GM19468 (cell line): ENCODE results near the gene CDH19.

Experiments
- ATAC-seq: cut with Tn5 transposase; IDR thresholded peaks from one replicate; pipeline ENCODE4 v1.9.1; 2021; ENCODE audit warnings: mild to moderate bottlenecking, moderate library complexity, moderate number of reproducible peaks; ENCODE audit not compliant: unreplicated experiment; ENCODE audit errors: extremely low read depth

The CDH19 gene

GRCh38 chr18:66571845-66572244 is 32.0 kb downstream of the CDH19 start:
- no peak for ATAC-seq

GRCh38 chr18:66566616-66567015 is 37.3 kb downstream of the CDH19 start:
- no peak for ATAC-seq

- no peak for ATAC-seq
Measured at GRCh38 chr18:66564236-66564635, 39.7 kb downstream of the CDH19 start.

- no peak for ATAC-seq
Measured at GRCh38 chr18:66562279-66562678, 41.6 kb downstream of the CDH19 start.

- ATAC-seq, result no peak
Measured at GRCh38 chr18:66560094-66560493, 43.8 kb downstream of the CDH19 start.

GRCh38 chr18:66558773-66559172 is 45.1 kb downstream of the CDH19 start:
- no peak for ATAC-seq

GRCh38 chr18:66557091-66557490 is 46.8 kb downstream of the CDH19 start:
- no peak for ATAC-seq

- ATAC-seq, result no peak
Measured at GRCh38 chr18:66555585-66555984, 48.3 kb downstream of the CDH19 start.

GRCh38 chr18:66553824-66554223 is 50.1 kb downstream of the CDH19 start:
- no peak for ATAC-seq

GRCh38 chr18:66550366-66550765 is 53.5 kb downstream of the CDH19 start:
- no peak for ATAC-seq

GRCh38 chr18:66548747-66549146 is 55.1 kb downstream of the CDH19 start:
- peak; percentile 46 for ATAC-seq

GRCh38 chr18:66534110-66534509 is 69.8 kb downstream of the CDH19 start:
- ATAC-seq, result no peak

- no peak for ATAC-seq
Measured at GRCh38 chr18:66533693-66534092, 70.2 kb downstream of the CDH19 start.

GRCh38 chr18:66523219-66523991 is 80.5 kb downstream of the CDH19 start:
- no peak for ATAC-seq

GRCh38 chr18:66513996-66514395 is 89.9 kb downstream of the CDH19 start:
- no peak for ATAC-seq

GRCh38 chr18:66511792-66512191 is 92.1 kb downstream of the CDH19 start:
- no peak for ATAC-seq

- no peak for ATAC-seq
Measured at GRCh38 chr18:66511289-66511688, 92.6 kb downstream of the CDH19 start.

GRCh38 chr18:66510357-66511045 is 93.4 kb downstream of the CDH19 start:
- ATAC-seq, result no peak

- no peak for ATAC-seq
Measured at GRCh38 chr18:66508937-66509336, 95.0 kb downstream of the CDH19 start.

GRCh38 chr18:66506178-66506577 is 97.7 kb downstream of the CDH19 start:
- no peak for ATAC-seq

- ATAC-seq, result no peak
Measured at GRCh38 chr18:66497351-66497750, 106.5 kb downstream of the CDH19 start.

GRCh38 chr18:66495844-66496243 is 108.0 kb downstream of the CDH19 start:
- ATAC-seq, result no peak
